HG02642 (cell line): ENCODE data around the gene OR8D1.
"Not testable (repeated sequence)": the region's sequence is repeated elsewhere in the genome, so short reads cannot be mapped to it uniquely, and the experiment has no call there.

Source experiments
- ATAC-seq: cut with Tn5 transposase; IDR thresholded peaks from one replicate; pipeline ENCODE4 v1.9.1; 2021; ENCODE audit warnings: mild to moderate bottlenecking; ENCODE audit not compliant: unreplicated experiment, poor library complexity

The OR8D1 gene

GRCh38 chr11:124294687-124295086 lies 19.1 kb downstream of the OR8D1 start:
- no peak for ATAC-seq

- ATAC-seq, result no peak
Measured at GRCh38 chr11:124285610-124286344, 28.0 kb downstream of the OR8D1 start.

GRCh38 chr11:124278261-124278660 lies 35.5 kb downstream of the OR8D1 start:
- no peak for ATAC-seq

- no peak for ATAC-seq
Measured at GRCh38 chr11:124277804-124278203, 35.9 kb downstream of the OR8D1 start.

- ATAC-seq, result no peak
Measured at GRCh38 chr11:124277207-124277606, 36.5 kb downstream of the OR8D1 start.

- no peak for ATAC-seq
Measured at GRCh38 chr11:124276081-124276480, 37.7 kb downstream of the OR8D1 start.

- no peak for ATAC-seq
Measured at GRCh38 chr11:124274000-124274399, 39.7 kb downstream of the OR8D1 start.

- not testable (repeated sequence) for ATAC-seq
Measured at GRCh38 chr11:124270886-124271285, 42.9 kb downstream of the OR8D1 start.

- not testable (repeated sequence) for ATAC-seq
Measured at GRCh38 chr11:124265041-124265440, 48.7 kb downstream of the OR8D1 start.

- no peak for ATAC-seq
Measured at GRCh38 chr11:124256076-124256475, 57.7 kb downstream of the OR8D1 start, which contains the start of gene OR8G5. TSS of gene OR8G5 (plus strand) at chr11:124256376. CDS start at chr11:124264932, 8,556 bp downstream.
